Neural progenitor cell (in vitro differentiated cells): ENCODE measurements around the gene ACOXL.

Experiments used
- CTCF ChIP-seq: fragments of 200-600 bp; sonication (generic); IDR thresholded peaks from 2 replicates; pipeline ENCODE4 v1.5.1; 2017; ENCODE audit warnings: antibody characterized with exemption, mild to moderate bottlenecking
- EZH2 ChIP-seq: fragments of 200-600 bp; sonication (generic); IDR thresholded peaks from 2 replicates; pipeline ENCODE4 v1.6.1; 2017; ENCODE audit warnings: antibody characterized with exemption, mild to moderate bottlenecking, moderate library complexity
- EZH2phosphoT487 ChIP-seq: fragments of 200-600 bp; sonication (generic); IDR thresholded peaks from 2 replicates; pipeline ENCODE4 v1.6.1; 2017; ENCODE audit warnings: antibody characterized with exemption

GRCh38 chr2:110955045-110955444, 222.7 kb downstream of the ACOXL start:
- TF ChIP-seq CTCF (no peak), EZH2phosphoT487 (no peak), EZH2 (no peak)
